Endothelial cell (in vitro differentiated cells): ENCODE results near the gene TANGO2. TPM values are rescaled to one million over a fixed set of nuclear protein-coding genes. Genes with fewer than 3 reads are reported as not detected.

Experiments used
- DNase-seq: peaks from one replicate; pipeline ENCODE4 v3.0.0; 2021; ENCODE audit warnings: low spot score
- H3K27ac Mint-ChIP-seq: one replicate; pipeline ENCODE4 v1.8.0; 2021; ENCODE audit warnings: mixed read lengths, inconsistent platforms; ENCODE audit not compliant: unreplicated experiment
- H3K27me3 Mint-ChIP-seq: one replicate; pipeline ENCODE4 v1.8.0; 2021; ENCODE audit warnings: mild to moderate bottlenecking, moderate library complexity, mixed read lengths, inconsistent platforms; ENCODE audit not compliant: unreplicated experiment
- H3K36me3 Mint-ChIP-seq: one replicate; pipeline ENCODE4 v1.8.0; 2021; ENCODE audit warnings: mild to moderate bottlenecking, low read depth, mixed read lengths, inconsistent platforms; ENCODE audit not compliant: unreplicated experiment
- H3K4me1 Mint-ChIP-seq: one replicate; pipeline ENCODE4 v1.8.0; 2021; ENCODE audit warnings: mild to moderate bottlenecking, mixed read lengths, inconsistent platforms; ENCODE audit not compliant: unreplicated experiment
- H3K4me3 Mint-ChIP-seq: one replicate; pipeline ENCODE4 v1.8.0; 2021; ENCODE audit warnings: mild to moderate bottlenecking, mixed read lengths, inconsistent platforms; ENCODE audit not compliant: unreplicated experiment
- H3K9me3 Mint-ChIP-seq: one replicate; pipeline ENCODE4 v1.8.0; 2021; ENCODE audit warnings: mixed read lengths, inconsistent platforms; ENCODE audit not compliant: unreplicated experiment
- total RNA-seq: library from RNA; stranded (reverse); fragmentation: NEBNext Ultra II Directional; extraction: Animal tissue kit (Norgen Biotek cat#: 25700); gene quantifications from one replicate; pipeline ENCODE4 v1.2.1, GENCODE V29; 2021; ENCODE audit not compliant: unreplicated experiment
- TF ChIP-seq, protein P1 (sequence below): fragments of 200-600 bp; sonication (generic); IDR thresholded peaks from one replicate; pipeline ENCODE4 v1.5.0; 2021; ENCODE audit warnings: antibody characterized with exemption; ENCODE audit not compliant: unreplicated experiment

TANGO2 gene
- total RNA-seq, 1 donor from 2014 or later, result 15.3 TPM

DNA sequence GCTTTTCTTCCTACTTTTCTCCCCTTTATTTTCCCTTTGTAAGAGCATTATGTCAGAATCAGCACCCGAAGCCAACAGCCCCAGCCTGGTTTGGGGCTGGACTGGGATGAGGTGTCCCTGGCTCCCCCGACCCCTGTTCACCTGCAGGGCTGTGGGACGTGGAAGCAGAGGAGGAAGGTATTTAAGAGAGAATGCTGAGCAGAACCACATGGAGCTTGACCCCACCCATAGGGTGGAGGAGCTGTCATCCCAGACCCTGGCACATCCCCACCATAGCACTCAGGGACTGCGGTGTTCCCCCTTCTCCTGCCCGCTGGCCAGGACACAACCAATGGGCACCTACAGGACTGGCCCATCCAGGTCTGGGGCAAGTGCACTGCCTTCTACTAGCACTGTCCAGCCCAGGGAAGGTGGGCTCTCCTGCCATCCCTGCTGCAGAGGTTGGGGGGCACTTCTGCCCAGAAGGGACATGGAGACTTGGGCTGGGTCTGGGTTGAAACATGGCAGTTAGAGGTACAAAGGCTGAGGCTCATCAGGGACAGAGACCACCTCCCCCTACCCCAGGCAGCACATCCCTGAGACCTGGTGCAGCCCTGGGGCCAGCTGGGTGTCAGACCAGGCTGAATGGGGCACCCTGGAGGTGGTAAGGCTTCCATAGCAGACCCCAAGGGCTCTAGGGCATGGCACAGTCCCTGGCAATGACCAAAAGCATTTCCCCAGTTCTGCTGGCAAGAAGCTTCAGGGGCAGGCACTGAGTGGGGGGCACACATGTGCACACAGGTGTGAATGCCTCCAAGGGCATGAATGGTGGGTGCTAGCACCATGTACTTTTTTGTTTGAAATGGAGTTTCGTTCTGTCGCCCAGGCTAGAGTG, 19.7 kb downstream of the TANGO2 start:
- no peak for DNase-seq
- no peaks in the 10 kb centered on the region for H3K9me3 Mint-ChIP-seq
- H3K27me3 Mint-ChIP-seq, result no peaks in the 10 kb centered on the region
- TF ChIP-seq, protein P1, sequence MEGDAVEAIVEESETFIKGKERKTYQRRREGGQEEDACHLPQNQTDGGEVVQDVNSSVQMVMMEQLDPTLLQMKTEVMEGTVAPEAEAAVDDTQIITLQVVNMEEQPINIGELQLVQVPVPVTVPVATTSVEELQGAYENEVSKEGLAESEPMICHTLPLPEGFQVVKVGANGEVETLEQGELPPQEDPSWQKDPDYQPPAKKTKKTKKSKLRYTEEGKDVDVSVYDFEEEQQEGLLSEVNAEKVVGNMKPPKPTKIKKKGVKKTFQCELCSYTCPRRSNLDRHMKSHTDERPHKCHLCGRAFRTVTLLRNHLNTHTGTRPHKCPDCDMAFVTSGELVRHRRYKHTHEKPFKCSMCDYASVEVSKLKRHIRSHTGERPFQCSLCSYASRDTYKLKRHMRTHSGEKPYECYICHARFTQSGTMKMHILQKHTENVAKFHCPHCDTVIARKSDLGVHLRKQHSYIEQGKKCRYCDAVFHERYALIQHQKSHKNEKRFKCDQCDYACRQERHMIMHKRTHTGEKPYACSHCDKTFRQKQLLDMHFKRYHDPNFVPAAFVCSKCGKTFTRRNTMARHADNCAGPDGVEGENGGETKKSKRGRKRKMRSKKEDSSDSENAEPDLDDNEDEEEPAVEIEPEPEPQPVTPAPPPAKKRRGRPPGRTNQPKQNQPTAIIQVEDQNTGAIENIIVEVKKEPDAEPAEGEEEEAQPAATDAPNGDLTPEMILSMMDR, result no peak
- peaks cover 6% of the 10 kb centered on the region for H3K36me3 Mint-ChIP-seq
- H3K27ac Mint-ChIP-seq, result no peak overlapping the region
- H3K4me1 Mint-ChIP-seq, result peaks cover 12% of the 10 kb centered on the region
- no peak overlapping the region for H3K4me3 Mint-ChIP-seq

DNA sequence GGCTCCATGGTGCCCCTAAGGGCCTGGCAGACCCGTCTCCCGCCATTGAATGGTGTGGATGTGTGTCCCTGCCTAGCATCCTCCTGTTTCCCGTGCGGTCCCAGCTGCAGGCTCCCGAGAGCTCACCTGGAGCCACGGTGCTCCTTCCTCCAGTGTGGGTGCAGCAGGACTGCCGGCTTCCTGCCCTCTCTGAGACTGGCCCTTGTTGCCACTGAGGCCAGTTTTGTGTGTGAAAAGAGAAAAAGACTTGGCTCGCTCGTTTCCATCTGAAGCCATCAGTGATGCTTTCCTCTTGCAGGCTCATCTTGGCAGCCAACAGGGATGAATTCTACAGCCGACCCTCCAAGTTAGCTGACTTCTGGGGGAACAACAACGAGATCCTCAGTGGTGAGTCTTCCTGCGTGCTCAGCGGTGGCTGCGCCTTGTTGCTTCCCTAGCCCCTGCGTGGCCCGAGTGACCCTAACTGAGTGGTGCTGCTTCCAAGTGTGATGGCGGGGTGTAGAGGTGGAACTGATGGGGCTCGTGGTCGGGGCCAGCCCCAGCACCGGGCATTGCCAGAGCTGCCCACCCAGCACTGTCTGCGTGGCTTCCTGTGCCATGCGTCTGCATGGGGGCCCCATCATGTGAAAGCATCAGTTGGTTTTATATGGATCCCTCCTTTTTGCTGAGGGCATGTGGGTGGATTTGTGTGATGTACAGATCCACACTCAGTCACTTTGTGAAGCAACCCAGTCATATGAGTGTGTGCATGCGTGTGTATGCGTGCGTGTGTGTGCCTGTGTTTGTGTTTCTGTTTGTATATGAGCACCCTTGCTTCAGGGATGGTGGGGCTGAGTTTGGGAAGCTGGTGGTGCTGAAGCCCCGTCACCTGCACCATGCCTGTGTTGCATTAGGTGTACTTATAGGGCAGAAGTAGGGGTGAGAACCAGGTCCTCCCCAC, 22.4 kb downstream of the TANGO2 start:
- DNase-seq, result no peak
- Mint-ChIP-seq H3K36me3 (peaks cover 18% of the 10 kb centered on the region), H3K9me3 (no peaks in the 10 kb centered on the region), H3K27me3 (no peaks in the 10 kb centered on the region), H3K27ac (no peak overlapping the region), H3K4me1 (no peaks in the 10 kb centered on the region), H3K4me3 (no peak overlapping the region)
- TF ChIP-seq, protein P1, result no peak

DNA sequence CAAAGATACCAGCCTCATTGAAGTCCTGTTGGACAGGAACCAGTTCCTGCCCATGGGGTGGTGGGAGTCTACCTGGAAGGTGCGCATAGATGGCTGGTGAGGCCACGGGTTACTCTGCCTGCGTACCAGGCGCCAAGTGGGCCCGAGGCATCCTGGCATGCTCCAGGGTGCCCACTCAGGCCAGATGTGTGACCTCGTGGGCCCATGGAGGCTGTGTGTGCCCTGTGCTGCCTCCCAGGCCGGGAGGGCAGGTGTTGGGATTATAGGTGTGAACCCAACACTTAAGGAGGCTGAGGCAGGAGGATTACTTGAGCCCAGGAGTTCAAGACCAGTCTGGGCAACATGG, 23.1 kb downstream of the TANGO2 start:
- TF ChIP-seq, protein P1, result no peak
- H3K36me3 Mint-ChIP-seq, result peaks cover 23% of the 10 kb centered on the region
- no peaks in the 10 kb centered on the region for H3K9me3 Mint-ChIP-seq

DNA sequence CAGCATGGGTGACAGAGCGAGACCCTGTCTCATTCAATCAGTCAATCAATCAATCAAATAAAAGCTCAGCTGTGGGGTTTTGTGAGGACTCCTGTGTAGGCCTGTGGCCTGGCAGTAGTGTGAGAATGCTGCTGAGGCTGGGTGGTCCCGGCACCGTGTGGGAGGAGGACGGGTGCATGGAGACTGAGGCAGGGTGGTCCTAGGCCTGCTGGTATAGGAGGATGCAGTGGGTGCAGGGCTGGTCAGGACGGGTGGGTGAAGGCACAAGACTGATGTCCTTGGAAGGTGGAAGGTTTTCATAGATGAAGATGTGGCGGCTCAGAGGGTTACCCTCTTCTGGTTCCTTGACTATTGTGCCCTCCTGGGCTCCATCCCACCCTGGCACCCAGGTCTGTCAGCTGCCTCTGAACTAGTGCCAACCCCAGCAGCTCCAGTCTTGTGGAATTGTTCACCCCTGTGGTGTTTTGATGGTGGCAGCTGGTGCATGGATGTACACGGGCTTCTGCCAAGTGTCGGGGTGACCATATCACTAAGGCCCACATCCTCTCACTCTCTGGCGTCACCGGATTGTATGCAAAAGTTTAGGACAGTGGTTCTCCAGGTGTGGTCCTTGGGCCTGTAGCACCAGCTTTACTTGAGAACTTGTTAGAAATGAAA, 23.7 kb downstream of the TANGO2 start:
- no peak for DNase-seq
- Mint-ChIP-seq H3K27ac (no peak overlapping the region), H3K4me1 (no peaks in the 10 kb centered on the region), H3K4me3 (no peak overlapping the region), H3K27me3 (no peaks in the 10 kb centered on the region), H3K9me3 (no peaks in the 10 kb centered on the region), H3K36me3 (peaks cover 26% of the 10 kb centered on the region)
- TF ChIP-seq, protein P1, result no peak

More for the DNA sequence above, 23.1 kb downstream of the TANGO2 start:
- no peak for DNase-seq
- Mint-ChIP-seq H3K4me1 (no peaks in the 10 kb centered on the region), H3K27me3 (no peaks in the 10 kb centered on the region), H3K27ac (no peak overlapping the region), H3K4me3 (no peak overlapping the region)
